Measurements from ENCODE around the gene LTB4R. TPM values are rescaled to one million over a fixed set of nuclear protein-coding genes. Genes with fewer than 3 reads are reported as not detected.

LTB4R gene
- total and polyA plus RNA-seq, 9 of the 15 experiments (the other 6 are each of a cell fraction or from before 2014, with no cell fraction given) = 0.38 to 10.5 (median 2.8) TPM

DNA sequence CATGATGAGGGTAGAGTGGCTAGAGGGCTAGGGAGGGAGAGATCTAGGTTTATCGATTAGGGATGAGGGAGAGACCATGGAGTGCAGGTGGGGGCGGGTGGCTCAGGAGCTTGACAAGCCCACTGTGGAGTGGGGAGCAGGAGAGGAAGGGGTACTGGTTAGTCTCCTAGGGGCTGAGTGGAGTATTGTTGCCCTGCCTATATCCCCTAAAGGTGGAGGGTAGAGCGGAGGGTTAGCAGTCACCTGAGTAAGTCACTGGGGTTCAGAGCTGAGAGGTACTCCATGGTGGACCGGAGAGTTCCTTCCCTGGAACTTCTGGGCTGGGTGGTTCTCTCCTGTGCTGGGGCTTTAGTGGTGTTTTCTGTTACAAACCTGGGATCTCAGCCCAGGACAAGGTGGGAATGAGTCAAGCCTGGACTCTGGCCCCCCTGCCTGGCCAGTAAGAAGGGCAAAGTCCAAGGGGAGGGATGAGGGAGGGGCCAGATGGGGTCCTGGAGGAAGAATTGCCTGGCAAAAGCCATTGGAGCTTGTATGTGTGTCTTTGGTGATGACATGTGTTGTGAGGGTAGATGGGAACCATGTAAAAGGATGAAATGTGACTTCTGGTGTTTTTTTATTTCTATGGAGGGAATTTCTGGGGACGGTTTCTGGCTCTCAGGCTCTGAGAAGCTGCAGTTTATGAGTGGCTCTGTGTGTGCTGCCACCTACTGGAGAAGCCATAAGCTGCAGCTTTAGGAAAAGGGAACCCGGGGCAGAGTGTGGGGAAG is 3.5 kb upstream of the LTB4R start, which contains the start of gene CIDEB (continued):
- TF ChIP-seq, protein P1, sequence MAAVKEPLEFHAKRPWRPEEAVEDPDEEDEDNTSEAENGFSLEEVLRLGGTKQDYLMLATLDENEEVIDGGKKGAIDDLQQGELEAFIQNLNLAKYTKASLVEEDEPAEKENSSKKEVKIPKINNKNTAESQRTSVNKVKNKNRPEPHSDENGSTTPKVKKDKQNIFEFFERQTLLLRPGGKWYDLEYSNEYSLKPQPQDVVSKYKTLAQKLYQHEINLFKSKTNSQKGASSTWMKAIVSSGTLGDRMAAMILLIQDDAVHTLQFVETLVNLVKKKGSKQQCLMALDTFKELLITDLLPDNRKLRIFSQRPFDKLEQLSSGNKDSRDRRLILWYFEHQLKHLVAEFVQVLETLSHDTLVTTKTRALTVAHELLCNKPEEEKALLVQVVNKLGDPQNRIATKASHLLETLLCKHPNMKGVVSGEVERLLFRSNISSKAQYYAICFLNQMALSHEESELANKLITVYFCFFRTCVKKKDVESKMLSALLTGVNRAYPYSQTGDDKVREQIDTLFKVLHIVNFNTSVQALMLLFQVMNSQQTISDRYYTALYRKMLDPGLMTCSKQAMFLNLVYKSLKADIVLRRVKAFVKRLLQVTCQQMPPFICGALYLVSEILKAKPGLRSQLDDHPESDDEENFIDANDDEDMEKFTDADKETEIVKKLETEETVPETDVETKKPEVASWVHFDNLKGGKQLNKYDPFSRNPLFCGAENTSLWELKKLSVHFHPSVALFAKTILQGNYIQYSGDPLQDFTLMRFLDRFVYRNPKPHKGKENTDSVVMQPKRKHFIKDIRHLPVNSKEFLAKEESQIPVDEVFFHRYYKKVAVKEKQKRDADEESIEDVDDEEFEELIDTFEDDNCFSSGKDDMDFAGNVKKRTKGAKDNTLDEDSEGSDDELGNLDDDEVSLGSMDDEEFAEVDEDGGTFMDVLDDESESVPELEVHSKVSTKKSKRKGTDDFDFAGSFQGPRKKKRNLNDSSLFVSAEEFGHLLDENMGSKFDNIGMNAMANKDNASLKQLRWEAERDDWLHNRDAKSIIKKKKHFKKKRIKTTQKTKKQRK (IDR thresholded peaks at IDR 0.05; ENCODE audit: borderline replicate concordance, low read depth, low read length) = no peak
- TF ChIP-seq, protein P2, sequence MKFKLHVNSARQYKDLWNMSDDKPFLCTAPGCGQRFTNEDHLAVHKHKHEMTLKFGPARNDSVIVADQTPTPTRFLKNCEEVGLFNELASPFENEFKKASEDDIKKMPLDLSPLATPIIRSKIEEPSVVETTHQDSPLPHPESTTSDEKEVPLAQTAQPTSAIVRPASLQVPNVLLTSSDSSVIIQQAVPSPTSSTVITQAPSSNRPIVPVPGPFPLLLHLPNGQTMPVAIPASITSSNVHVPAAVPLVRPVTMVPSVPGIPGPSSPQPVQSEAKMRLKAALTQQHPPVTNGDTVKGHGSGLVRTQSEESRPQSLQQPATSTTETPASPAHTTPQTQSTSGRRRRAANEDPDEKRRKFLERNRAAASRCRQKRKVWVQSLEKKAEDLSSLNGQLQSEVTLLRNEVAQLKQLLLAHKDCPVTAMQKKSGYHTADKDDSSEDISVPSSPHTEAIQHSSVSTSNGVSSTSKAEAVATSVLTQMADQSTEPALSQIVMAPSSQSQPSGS (CRISPR knock-in tag; IDR thresholded peaks at IDR 0.05) = no peak
- peak; percentile 84 for TF ChIP-seq SPI1 (IDR thresholded peaks at IDR 0.05; ENCODE audit: borderline replicate concordance, low read depth, low read length)
- TF ChIP-seq LEF1 (IDR thresholded peaks at IDR 0.05) = no peak
- TF ChIP-seq, protein P3, sequence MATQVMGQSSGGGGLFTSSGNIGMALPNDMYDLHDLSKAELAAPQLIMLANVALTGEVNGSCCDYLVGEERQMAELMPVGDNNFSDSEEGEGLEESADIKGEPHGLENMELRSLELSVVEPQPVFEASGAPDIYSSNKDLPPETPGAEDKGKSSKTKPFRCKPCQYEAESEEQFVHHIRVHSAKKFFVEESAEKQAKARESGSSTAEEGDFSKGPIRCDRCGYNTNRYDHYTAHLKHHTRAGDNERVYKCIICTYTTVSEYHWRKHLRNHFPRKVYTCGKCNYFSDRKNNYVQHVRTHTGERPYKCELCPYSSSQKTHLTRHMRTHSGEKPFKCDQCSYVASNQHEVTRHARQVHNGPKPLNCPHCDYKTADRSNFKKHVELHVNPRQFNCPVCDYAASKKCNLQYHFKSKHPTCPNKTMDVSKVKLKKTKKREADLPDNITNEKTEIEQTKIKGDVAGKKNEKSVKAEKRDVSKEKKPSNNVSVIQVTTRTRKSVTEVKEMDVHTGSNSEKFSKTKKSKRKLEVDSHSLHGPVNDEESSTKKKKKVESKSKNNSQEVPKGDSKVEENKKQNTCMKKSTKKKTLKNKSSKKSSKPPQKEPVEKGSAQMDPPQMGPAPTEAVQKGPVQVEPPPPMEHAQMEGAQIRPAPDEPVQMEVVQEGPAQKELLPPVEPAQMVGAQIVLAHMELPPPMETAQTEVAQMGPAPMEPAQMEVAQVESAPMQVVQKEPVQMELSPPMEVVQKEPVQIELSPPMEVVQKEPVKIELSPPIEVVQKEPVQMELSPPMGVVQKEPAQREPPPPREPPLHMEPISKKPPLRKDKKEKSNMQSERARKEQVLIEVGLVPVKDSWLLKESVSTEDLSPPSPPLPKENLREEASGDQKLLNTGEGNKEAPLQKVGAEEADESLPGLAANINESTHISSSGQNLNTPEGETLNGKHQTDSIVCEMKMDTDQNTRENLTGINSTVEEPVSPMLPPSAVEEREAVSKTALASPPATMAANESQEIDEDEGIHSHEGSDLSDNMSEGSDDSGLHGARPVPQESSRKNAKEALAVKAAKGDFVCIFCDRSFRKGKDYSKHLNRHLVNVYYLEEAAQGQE (IDR thresholded peaks at IDR 0.05; ENCODE audit: borderline replicate concordance) = no peak; the same call in 1 of the 2 replicates
- TF ChIP-seq, protein P3 (CRISPR knock-in tag; IDR thresholded peaks at IDR 0.05; ENCODE audit: low read depth) = no peak
- TF ChIP-seq SMC3 (conservative IDR thresholded peaks at IDR 0.05; ENCODE audit: insufficient read depth, low read depth, low read length) = 0 out of 2 replicates have a peak, but pooled peaks have one; percentile 30
- TF ChIP-seq RAD21 (CRISPR knock-in tag; conservative IDR thresholded peaks at IDR 0.05 in 1 of 2, IDR thresholded peaks at IDR 0.05 in 1 of 2) = peak; percentile 34 to 52; a peak in 3 of 4 replicates
- TF ChIP-seq HDAC1 (IDR thresholded peaks at IDR 0.05) = no peak
- no peak for TF ChIP-seq ZBTB1 (CRISPR knock-in tag; IDR thresholded peaks at IDR 0.05; ENCODE audit: borderline replicate concordance, low read depth)
- TF ChIP-seq, protein P4, sequence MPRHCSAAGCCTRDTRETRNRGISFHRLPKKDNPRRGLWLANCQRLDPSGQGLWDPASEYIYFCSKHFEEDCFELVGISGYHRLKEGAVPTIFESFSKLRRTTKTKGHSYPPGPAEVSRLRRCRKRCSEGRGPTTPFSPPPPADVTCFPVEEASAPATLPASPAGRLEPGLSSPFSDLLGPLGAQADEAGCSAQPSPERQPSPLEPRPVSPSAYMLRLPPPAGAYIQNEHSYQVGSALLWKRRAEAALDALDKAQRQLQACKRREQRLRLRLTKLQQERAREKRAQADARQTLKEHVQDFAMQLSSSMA (CRISPR knock-in tag; IDR thresholded peaks at IDR 0.05) = no peak
- TF ChIP-seq SUPT5H (IDR thresholded peaks at IDR 0.05) = peak; percentile 2; the same call in 1 of the 2 replicates
- TF ChIP-seq ZKSCAN8 (CRISPR knock-in tag; IDR thresholded peaks at IDR 0.05) = no peak

Data from K562 (cell line).